HL-60 (cell line): ENCODE measurements around the gene TAB2.
"Not testable (repeated sequence)": the region's sequence is repeated elsewhere in the genome, so short reads cannot be mapped to it uniquely, and the experiment has no call there.

Experiments used
- TF ChIP-seq, protein P1 (sequence below): IDR thresholded peaks from one replicate; pipeline ENCODE4 v1.5.1; 2011; ENCODE audit warnings: low read length, control low read depth, inconsistent platforms; ENCODE audit not compliant: insufficient read depth
- TF ChIP-seq, protein P2 (sequence below): IDR thresholded peaks from 2 replicates; pipeline ENCODE4 v1.6.1; 2012; ENCODE audit warnings: low read depth; ENCODE audit not compliant: insufficient replicate concordance

DNA sequence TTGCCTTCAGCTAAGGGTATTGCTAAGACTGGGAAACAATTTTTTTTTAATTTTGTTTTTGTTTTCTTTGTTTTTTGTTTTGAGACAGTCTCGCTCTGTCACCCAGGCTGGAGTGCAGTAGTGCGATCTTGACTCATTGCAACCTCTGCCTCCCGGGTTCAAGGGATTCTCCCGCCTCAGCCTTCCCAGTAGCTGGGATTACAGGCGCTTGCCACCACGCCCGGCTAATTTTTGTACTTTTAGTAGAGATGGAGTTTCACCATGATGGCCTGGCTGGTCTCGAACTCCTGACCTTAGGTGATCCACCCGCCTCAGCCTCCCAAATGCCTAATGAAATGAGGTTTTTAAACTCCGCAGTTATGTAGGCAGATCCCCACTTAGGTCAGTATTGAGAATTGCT is 2.5 kb downstream of the TAB2 start:
- TF ChIP-seq, protein P1, sequence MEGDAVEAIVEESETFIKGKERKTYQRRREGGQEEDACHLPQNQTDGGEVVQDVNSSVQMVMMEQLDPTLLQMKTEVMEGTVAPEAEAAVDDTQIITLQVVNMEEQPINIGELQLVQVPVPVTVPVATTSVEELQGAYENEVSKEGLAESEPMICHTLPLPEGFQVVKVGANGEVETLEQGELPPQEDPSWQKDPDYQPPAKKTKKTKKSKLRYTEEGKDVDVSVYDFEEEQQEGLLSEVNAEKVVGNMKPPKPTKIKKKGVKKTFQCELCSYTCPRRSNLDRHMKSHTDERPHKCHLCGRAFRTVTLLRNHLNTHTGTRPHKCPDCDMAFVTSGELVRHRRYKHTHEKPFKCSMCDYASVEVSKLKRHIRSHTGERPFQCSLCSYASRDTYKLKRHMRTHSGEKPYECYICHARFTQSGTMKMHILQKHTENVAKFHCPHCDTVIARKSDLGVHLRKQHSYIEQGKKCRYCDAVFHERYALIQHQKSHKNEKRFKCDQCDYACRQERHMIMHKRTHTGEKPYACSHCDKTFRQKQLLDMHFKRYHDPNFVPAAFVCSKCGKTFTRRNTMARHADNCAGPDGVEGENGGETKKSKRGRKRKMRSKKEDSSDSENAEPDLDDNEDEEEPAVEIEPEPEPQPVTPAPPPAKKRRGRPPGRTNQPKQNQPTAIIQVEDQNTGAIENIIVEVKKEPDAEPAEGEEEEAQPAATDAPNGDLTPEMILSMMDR: not testable (repeated sequence)
- TF ChIP-seq, protein P2, sequence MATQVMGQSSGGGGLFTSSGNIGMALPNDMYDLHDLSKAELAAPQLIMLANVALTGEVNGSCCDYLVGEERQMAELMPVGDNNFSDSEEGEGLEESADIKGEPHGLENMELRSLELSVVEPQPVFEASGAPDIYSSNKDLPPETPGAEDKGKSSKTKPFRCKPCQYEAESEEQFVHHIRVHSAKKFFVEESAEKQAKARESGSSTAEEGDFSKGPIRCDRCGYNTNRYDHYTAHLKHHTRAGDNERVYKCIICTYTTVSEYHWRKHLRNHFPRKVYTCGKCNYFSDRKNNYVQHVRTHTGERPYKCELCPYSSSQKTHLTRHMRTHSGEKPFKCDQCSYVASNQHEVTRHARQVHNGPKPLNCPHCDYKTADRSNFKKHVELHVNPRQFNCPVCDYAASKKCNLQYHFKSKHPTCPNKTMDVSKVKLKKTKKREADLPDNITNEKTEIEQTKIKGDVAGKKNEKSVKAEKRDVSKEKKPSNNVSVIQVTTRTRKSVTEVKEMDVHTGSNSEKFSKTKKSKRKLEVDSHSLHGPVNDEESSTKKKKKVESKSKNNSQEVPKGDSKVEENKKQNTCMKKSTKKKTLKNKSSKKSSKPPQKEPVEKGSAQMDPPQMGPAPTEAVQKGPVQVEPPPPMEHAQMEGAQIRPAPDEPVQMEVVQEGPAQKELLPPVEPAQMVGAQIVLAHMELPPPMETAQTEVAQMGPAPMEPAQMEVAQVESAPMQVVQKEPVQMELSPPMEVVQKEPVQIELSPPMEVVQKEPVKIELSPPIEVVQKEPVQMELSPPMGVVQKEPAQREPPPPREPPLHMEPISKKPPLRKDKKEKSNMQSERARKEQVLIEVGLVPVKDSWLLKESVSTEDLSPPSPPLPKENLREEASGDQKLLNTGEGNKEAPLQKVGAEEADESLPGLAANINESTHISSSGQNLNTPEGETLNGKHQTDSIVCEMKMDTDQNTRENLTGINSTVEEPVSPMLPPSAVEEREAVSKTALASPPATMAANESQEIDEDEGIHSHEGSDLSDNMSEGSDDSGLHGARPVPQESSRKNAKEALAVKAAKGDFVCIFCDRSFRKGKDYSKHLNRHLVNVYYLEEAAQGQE: not testable (repeated sequence)
